ENCODE data around the gene C9orf50.

The C9orf50 gene

DNA sequence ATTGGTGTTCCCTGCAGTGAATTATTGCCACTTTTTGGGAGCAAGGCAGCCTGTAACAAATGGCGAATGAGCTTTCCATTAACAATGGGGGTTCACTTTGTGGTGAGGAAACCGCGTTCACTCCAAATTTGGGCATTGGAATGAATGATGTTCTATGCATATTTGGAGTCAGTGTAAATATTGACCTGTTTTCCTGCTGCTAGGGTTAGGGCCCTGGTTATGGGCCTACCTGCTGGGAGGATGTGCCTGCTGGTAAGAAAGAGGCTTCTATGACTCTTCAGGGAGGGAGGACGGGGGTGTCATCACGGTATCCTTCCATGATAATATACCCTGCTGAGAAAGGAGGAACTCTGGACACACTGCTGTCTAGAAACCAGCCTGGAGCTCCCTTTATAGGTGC, 29.0 kb downstream of the C9orf50 start:
- no peak for DNase-seq (ENCODE audit: low read depth in 2 of 2)

DNA sequence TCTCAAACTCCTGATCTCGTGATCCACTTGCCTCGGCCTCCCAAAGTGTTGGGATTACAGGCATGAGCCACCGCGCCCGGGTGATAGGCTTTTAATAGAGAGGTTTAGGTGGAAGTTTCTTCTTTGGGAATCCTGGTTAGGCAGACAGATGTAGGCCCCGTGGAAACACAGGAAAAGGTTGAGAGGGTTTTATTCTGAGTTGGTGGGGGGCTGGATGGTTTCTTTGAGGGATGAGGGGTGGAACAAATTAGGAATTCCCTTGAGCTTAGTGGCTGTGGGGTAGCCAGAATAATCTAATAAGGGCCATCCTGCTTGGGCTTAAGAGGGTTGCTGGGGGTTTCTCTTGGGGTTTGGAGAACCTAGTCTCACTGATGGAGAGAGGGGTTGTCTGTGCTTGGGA, 30.4 kb downstream of the C9orf50 start:
- no peak for DNase-seq (ENCODE audit: low read depth in 2 of 2)

DNA sequence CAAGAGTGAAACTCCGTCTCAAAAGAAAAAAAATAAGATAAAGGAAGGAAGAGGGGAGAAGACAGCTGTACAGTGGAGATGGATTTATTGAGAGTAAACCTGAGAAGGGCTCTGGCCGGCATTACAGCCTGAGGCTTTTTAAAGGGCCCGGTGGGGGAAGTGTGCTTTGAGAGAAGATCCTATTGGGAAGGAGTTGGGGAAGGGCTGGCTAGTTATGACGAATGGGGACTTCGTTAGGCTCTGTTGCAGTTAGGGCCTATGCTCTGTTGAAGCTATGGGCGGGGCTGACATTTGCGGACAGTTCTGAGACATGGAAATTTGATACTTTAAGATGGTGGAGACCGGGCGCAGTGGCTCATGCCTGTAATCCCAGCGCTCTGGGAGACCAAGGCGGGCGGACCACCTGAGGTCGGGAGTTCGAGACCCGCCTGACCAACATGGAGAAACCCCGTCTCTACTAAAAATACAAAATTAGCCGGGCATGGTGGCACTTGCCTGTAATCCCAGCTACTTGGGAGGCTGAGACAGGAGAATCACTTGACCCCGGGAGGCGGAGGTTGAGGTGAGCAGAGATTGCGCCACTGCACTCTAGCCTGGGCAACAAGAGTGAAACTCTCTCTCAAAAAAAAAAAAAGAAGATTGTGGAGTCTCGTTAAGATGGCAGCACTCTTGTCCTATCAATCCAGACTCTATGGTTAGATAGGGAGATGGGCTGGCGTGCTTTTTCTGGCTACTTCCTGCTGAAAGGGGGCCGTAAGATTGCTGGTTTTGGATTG, 33.2 kb downstream of the C9orf50 start:
- DNase-seq (ENCODE audit: low read depth in 2 of 2): no peak

DNA sequence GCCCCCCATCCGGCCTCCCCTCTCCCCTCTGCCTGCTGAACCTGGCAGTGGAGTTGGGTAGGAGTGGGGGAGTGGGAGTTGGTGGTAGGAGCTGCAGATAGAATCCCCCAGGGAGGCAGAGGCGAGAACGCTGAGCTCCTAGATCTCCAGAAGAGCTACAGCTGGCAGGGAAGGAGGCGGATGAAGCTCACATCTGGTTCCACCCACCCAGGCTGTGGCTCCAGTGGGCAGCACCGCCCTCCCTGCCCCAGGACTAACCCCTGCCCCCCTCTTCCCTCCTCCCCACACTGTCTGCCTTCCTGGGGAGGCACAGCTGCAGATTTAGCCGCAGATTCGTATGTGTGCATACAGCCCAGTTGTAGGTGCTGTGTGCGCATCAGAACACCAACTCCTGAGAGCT, 34.2 kb downstream of the C9orf50 start:
- no peak for DNase-seq (ENCODE audit: low read depth in 2 of 2)

DNA sequence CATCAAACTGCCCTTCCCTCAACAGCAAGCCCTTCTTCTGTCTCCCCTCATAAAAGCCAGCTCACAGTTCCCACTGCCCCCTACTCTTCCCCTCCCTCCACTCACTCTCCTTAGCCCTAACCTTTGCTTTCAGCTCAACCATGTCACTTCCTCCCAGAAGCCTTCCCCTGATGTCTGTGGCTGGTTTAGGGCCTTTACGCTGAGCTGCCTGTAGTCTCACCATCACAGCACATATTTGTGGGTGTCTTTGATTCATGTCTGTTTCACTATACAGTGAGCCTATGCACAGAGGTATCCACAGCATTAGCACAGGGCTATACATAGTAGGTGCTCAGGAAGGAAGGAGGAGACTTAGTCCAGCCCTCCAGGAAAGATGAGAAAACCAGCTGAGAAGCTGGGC, 34.7 kb downstream of the C9orf50 start:
- DNase-seq (ENCODE audit: low read depth in 2 of 2): no peak

DNA sequence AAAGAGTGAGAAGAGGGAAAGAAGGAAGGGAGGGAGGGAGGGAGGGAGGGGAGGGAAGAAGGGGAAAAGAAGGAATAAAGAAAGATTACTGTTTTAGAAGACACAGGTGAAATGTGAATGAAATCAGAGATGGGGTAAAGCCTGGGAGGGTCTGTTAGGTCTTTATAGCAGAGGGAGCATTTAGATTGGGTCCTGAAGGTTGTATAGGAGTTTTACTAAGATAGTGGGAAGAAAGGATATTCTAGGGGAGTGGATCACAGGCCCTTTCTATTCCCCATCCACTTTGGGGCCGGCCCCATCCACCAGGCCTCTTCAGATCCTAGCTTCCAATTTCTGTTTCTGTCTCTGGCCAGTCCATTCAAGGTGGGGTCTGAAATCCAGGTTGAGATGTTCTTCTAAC, 35.5 kb downstream of the C9orf50 start:
- no peak for DNase-seq (ENCODE audit: low read depth in 2 of 2)

DNA sequence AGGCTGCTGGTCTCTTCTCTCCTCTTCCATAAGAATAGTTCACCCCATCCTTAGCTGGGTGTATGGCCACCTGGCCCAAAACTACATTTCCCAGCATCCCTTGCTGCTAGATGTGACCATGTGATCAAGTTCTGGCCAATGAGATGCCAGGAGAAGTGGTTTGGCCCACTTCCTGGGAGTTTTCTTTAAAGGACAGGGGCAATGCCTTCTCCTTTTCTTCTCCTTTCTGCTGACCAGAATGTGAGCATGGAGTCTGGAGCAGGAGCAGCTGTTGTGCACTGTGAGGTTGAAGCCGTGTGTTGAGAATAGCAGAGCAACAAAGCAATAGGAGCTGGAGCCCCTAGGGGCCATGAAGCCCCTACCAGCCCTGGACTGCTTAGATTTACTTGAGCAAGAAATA, 36.8 kb downstream of the C9orf50 start:
- peak; percentile 30 to 40 for DNase-seq (ENCODE audit: low read depth in 2 of 2)

DNA sequence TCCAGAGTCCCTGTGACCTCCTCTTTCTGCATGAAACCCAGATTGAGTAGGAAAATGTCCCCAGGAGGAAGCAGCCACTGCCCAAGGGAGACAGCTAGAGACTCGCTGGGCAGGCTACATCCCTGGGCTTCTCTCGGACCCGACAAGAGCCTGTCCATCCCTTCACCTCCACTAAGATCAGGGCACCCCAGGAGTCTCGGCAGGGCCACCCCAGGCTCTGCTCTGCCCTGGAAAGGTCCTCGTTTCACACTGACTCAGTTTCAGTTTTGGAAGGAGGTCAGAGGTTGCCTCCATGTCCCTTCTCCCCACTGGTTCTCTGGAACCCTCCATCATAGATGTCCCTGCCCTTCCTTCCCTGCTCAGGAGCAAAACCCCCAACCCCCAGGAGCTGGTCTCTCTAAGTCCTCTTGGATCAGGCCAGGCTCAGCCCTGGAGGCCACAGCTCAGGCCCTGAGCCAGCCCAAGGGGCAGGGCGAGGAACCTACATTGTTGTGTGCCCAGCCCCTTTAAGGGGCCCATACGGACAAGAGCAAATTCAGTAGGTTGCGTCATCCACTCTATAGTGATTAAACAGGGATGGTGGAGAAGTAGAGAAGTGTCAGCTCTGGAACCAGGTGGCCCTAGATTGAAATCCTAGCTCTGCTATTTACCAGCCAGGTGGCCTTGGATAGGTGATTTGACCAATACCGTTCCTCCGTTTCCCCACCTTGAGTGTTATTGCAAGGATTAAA, 37.4 kb downstream of the C9orf50 start:
- no peak for DNase-seq (ENCODE audit: low read depth in 2 of 2)

DNA sequence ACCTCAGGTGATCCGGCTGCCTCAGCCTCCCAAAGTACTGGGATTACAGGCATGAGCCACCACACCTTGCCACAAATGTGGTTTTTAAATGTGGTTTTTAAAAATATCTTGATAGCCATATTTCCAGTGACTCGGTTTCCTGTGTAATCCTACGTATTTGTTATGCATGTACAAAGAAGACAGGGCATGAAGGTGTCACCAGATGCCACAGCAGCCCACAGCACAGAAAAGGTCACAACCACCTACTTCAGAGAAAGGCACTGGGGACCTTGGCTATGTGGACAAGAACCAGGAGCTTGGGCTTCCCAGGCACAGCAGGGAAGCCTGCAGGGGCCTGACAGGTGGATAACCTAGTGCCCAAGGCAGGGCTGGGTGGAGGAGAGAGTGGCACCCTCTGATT, 38.0 kb downstream of the C9orf50 start:
- no peak for DNase-seq (ENCODE audit: low read depth in 2 of 2)

DNA sequence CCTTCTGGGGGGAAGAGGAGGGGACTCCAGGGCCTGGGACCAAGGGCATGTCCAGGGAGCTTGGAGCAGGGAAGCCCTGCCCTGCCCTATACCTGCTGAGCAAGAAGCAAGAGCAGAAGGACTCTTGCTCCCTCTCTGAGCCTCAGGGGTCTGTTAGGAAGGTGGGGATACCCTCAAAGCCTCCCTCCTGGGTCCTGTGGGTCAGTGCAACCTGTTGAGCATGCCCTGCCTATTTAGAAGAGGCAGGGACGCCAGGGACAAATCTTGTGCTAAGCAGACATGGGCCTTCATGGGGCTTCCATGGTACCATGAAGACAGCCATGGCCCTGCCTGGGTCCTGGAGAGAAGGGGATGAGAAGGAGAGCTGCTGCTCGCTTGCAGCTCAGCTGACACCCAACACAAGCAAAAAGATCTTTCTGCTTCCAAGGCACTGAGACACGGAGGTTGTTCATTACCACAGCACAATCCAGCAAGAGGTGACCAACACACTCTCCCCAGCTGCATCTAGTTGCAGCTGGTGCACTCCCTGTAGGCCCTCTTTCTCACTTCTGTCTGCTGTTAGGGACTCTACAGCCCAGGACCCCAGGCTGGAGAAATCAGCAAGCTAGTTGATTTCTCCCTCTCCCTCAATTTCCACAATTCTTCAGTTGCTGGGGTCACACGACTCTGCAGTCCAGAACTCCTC, 39.3 kb downstream of the C9orf50 start:
- DNase-seq (ENCODE audit: low read depth in 2 of 2): no peak

DNA sequence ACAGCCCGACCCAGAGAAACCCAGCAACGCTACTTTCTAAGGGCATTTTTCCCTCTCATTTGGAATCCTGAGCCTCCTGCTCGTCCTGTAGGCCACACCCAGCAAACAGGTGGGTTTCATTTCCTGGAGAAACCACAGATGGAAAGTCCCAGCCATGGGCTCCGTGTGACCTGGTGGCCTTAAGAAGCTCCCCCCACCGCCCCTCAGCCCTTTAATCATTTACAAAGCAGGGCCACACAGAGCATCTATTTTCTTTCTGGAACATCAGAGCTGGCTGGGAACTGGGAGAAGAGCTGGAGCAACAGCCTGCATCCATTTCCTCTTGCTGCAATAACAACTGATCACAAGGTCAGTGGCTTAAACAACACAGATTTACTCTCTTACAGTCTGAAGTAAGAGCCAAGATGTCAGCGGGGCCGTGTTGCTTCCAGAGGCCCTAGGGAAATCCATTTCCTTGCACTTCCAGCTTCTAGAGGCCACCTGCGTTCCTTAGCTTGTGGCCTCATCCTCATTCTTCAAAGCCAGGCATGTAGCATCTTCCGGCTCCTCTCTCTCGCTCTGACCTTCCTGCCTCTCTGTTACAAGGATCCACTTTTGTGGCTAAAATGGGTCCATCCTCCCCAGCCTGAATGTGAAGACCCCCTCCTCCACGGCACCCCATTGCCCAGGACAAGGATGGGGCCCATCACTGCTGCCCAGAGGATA, 40.5 kb downstream of the C9orf50 start:
- no peak for DNase-seq (ENCODE audit: low read depth in 2 of 2)

DNA sequence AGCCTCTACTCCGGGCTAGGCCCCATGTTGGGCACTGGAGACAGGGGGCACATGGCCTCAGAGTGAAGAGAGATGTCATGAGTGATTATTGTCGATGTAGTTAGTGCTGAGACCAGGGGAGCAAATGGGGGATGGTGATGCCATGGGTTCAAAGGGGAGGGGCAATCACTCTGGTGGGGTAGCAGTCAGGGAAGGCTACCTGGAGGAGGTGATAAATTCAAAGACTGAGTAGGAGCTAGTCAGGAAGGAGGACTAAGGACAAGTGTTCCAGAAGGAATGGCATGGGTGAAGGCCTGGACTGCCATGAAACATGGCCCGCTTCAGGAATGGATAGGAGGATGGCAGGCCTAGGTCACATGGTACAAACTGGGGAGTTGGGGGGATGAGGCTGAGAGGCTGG, 41.6 kb downstream of the C9orf50 start:
- DNase-seq (ENCODE audit: low read depth in 2 of 2): no peak

DNA sequence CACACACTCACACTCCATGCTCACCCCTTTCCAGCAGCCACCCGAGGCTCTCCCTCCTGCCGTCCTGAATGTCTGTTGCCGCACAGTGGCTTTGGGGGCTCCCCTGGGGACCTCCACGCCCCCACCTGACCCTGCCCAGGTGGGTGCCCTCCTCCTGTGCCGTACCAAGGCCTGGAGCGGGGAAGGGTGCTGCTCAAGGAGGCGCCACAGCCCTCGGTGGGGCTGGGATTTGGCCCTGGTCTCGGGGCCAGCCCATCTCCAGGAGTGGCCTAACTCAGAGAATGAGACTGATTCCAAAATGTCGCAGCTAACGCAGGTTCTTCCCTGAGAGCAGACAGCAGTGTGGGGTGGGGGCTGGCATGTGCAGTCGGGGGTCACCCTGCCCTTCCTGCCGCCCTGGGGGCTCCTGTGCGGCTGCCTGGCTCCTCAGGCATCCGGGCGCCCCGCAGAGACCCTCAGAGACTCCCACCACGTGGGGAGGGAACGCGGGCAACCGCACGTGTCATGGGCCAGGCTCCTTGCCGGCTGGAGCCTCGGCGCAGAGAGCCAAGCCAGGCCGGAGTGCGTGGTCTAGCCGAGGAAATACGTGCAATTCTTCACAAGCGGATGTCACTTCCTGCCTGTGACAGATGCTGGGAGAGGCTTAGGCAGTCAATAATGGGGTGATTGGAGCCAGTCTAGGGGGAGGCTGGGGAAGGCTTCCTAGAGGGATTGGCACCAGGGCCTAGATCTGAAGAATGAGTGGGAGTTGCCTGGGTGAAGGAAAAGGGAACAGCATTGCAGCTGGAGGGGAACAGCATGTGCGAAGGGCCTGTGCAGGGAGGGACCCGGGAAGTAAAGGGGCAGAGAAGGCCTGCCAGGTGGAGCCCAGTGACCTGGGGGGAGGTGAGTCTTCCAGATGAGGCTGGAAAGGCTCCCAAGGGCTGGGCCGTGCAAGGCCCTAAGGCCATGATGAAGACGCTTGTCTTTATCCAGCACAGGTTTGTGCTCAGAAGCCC, 44.1 kb downstream of the C9orf50 start:
- DNase-seq (ENCODE audit: low read depth in 2 of 2): no peak

DNA sequence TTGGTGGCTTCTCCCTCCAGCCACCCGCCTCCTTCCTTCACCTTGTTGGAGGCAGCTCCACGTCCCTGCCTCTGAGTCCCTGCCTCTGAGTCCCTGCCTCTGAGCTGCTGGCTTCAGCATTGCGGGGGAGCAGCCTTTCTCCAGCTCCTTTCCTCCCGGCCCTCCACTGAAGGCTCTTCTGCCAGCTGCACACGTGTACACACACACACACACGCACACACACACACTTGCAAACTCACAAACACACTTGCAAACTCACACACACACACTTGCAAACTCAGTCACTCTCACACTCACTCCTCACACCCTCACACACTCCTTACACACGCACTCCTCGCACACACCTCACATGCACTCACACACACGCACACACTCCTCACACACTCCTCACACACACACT, 45.1 kb downstream of the C9orf50 start:
- DNase-seq (ENCODE audit: low read depth in 2 of 2): no peak

DNA sequence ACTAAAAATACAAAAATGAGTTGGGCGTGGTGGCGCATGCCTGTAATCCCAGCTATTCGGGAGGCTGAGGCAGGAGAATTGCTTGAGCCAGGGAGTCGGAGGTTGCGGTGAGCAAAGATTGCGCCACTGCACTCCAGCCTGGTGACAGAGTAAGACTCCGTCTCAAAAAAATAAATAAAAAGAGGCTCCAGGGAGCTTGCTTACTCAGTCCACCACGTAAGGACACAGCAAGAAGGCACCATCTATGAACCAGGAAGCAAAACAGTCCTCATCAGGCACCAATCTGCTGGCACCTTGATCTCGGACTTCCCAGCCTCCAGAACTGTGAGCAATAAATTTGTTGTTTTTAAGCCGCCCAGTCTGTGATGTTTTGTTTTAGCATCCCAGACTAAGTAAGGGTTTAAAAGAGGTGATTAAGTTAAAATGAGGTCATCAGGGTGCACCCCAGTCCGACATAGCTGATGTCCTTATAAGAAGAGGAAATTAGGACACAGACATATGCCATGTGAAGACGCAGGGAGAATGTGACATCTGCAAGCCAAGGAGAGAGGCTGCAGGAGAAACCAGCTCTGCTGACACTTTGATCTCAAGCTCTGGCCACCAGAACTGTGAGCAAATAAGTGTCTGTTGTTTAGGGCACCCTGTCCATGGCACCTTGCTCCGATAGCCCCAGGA, 45.9 kb downstream of the C9orf50 start:
- no peak for DNase-seq (ENCODE audit: low read depth in 2 of 2)

DNA sequence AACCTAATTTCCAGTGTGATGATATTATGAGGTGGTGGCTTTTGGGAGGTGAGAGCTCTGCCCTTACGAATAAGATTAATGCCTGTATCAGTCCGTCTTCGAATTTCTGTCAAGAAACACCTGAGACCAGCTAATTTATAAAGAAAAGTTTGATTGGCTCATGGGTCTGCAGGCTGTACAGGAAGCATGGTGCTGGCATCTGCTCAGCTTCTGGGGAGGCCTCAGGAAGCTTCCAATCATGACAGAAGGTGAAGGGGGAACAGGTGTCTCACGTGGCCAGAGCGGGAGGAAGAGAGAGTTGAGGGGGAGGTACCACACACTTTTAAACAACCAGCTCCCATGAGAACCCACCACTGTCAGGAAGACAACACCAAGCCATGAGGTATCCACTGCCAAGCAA, 46.9 kb downstream of the C9orf50 start:
- DNase-seq (ENCODE audit: low read depth in 2 of 2): no peak

DNA sequence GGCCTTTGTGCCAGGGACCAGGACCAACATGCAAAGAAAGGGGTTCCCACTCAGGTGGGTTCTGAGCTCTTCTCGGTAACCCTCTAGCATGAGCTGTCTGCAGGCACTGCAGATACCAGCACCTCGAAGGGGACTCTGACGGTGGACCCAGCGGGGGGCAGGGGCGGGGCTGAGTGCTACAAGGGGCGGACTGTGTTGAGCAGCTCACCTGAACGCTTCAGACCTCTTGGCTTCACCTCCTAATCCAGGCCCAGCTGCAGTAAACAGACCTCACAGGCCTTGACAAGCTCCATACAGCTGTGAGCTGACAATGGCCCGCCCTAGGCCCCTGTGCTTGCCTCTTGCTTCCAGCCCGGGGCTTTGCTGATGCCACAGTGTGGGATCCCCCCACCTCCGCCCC, 48.4 kb downstream of the C9orf50 start:
- DNase-seq (ENCODE audit: low read depth in 2 of 2): no peak

DNA sequence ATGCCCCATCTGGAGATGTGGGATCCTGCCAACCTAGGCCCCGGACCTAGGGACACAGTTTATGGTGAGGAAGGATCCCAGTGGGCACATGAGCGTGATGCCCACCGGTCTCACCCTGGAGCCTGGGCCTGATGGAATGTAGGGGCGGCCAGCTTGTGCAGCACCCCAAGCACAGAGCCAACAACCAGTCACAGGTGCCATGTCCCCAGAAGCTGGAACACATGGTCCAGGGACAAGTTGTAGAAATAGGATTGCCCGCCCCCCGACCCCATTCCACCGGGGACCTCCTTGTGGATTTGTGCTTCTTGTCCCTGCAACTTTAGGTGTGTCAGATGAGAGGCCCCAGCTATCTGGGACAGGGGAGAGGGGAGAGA, 48.9 kb downstream of the C9orf50 start:
- no peak for DNase-seq (ENCODE audit: low read depth in 2 of 2)

DNA sequence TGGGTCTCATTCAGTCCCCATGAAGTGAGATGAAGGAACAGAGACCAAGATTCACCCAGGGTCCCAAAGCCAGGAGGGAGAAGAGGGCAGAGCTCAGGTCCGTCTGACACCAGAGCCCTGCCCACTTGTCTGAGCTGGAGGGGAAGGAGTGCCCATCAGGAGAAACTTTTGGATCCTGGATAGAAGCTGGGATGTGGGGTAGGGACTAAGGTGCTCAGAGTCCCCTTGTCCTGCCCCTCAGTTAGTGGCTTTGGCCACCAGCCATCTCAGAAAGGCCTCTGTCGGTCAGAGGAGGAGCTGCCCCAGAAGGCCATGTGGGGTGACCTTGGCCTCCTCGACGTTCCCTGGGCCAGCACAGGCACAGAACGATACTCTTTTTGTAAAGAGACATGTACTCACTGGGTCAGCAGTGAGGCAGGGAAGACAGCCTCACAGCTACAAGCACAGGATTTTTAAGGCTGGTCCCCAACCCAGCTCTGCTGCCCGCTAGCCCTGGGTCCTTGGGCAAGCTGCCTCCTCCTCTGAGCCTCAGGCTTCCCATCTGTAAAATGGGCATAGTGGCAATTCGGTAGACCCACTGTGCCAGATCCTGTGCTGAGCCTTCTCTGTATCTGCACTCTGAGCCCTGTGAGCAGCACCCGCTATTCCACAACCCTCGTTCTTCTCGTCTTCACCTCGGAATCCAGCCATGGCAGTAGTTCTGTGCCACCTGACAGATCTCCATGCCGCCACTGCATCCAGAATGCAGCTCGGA, 49.4 kb downstream of the C9orf50 start:
- no peak for DNase-seq (ENCODE audit: low read depth in 2 of 2)

Measured in activated CD8-positive, alpha-beta memory T cell treated with anti-CD3 and anti-CD28 coated beads for 4 hours (primary cell).